ENCODE results near the gene INPP4B.

INPP4B gene

GRCh38 chr4:142452161-142452855, 393.8 kb downstream of the INPP4B start:
- no peak for DNase-seq

GRCh38 chr4:142449771-142450373, 396.2 kb downstream of the INPP4B start:
- no peak for DNase-seq

- DNase-seq = no peak
Observed at GRCh38 chr4:142447009-142447408, 399.1 kb downstream of the INPP4B start.

GRCh38 chr4:142443469-142443868, 402.6 kb downstream of the INPP4B start:
- no peak for DNase-seq

- no peak for DNase-seq
Observed at GRCh38 chr4:142440093-142440492, 406.0 kb downstream of the INPP4B start.

- no peak for DNase-seq
Observed at GRCh38 chr4:142435599-142436235, 410.4 kb downstream of the INPP4B start.

- DNase-seq = no peak
Observed at GRCh38 chr4:142434519-142435224, 411.4 kb downstream of the INPP4B start.

- no peak for DNase-seq
Observed at GRCh38 chr4:142428715-142429114, 417.4 kb downstream of the INPP4B start.

GRCh38 chr4:142427456-142427855, 418.6 kb downstream of the INPP4B start:
- no peak for DNase-seq

GRCh38 chr4:142423861-142424260, 422.2 kb downstream of the INPP4B start:
- no peak for DNase-seq

GRCh38 chr4:142420311-142421095, 425.6 kb downstream of the INPP4B start:
- no peak for DNase-seq

GRCh38 chr4:142419712-142420111, 426.4 kb downstream of the INPP4B start:
- DNase-seq = no peak

- no peak for DNase-seq
Observed at GRCh38 chr4:142418697-142419096, 427.4 kb downstream of the INPP4B start.

- no peak for DNase-seq
Observed at GRCh38 chr4:142416711-142417275, 429.3 kb downstream of the INPP4B start.

- DNase-seq = no peak
Observed at GRCh38 chr4:142416121-142416520, 430.0 kb downstream of the INPP4B start.

GRCh38 chr4:142414366-142414990, 431.6 kb downstream of the INPP4B start:
- DNase-seq = no peak

- no peak for DNase-seq
Observed at GRCh38 chr4:142413485-142413884, 432.6 kb downstream of the INPP4B start.

- no peak for DNase-seq
Observed at GRCh38 chr4:142411993-142412392, 434.1 kb downstream of the INPP4B start.

- DNase-seq = no peak
Observed at GRCh38 chr4:142408003-142408441, 438.1 kb downstream of the INPP4B start.

GRCh38 chr4:142407596-142407995, 438.5 kb downstream of the INPP4B start:
- DNase-seq = no peak

- no peak for DNase-seq
Observed at GRCh38 chr4:142406917-142407501, 439.1 kb downstream of the INPP4B start.

- no peak for DNase-seq
Observed at GRCh38 chr4:142406499-142406835, 439.6 kb downstream of the INPP4B start.

Measured in activated effector memory CD4-positive, alpha-beta T cell treated with Interleukin-2 at 50 U/mL for 16 hours (primary cell).